ENCODE data around the gene REPS1. TPM values are rescaled to one million over a fixed set of nuclear protein-coding genes. Genes with fewer than 3 reads are reported as not detected.
A peak's percentile ranks its signal among the peaks of the same experiment; 100 is the strongest.

The REPS1 gene
- total and polyA plus RNA-seq, 4 donors = 13.5 to 68.2 (median 25.9) TPM

- Histone ChIP-seq H3K36me3 (ENCODE audit: control insufficient read depth in 4 of 4, insufficient read depth in 4 of 4, low read length in 4 of 4) (no peaks in the 10 kb centered on the region), H3K9ac (ENCODE audit: insufficient read depth in 1 of 2, low read length in 2 of 2) (peak overlapping the region; percentile 35 to 74), H3K4me3 (peak overlapping the region; percentile 9), H3K27me3 (ENCODE audit: control insufficient read depth in 3 of 3, insufficient read depth in 3 of 3, low read length in 2 of 3) (no peaks in the 10 kb centered on the region), H3K4me1 (ENCODE audit: control insufficient read depth in 5 of 5, insufficient read depth in 5 of 5, low read length in 5 of 5) (peaks cover 4 to 21% (median 10%) of the 10 kb centered on the region in 5 donors), H3K27ac (ENCODE audit: low read depth in 1 of 2, low read length in 1 of 2) (peak overlapping the region in 1 of 2 donors; percentile 85), H3K9me3 (ENCODE audit: control insufficient read depth in 4 of 4, insufficient read depth in 3 of 4, low read length in 3 of 4) (no peaks in the 10 kb centered on the region)
- ATAC-seq (ENCODE audit: insufficient read depth, low FRiP score) (no peak), DNase-seq (no peak)
- no peak for TF ChIP-seq CTCF (IDR thresholded peaks at IDR 0.05; ENCODE audit: control extremely low read depth, extremely low read depth)
- 1 to 5% methylated on average over 3 of the region's 3 CpGs for WGBS, 2 donors
Observed at GRCh38 chr6:138986578-138986977, 1.5 kb downstream of the REPS1 start.

- WGBS, 2 donors = 55 to 67% methylated on average over 2 of the region's 2 CpGs
- no peaks in the 10 kb centered on the region for H3K36me3 ChIP-seq (ENCODE audit: control insufficient read depth in 4 of 4, insufficient read depth in 4 of 4, low read length in 4 of 4)
- H3K9ac ChIP-seq (ENCODE audit: insufficient read depth in 1 of 2, low read length in 2 of 2) = no peak overlapping the region
- no peaks in the 10 kb centered on the region for H3K27me3 ChIP-seq (ENCODE audit: control insufficient read depth in 3 of 3, insufficient read depth in 3 of 3, low read length in 2 of 3)
- H3K27ac ChIP-seq (ENCODE audit: low read depth in 1 of 2, low read length in 1 of 2) = no peak overlapping the region
- no peak for DNase-seq
- no peaks in the 10 kb centered on the region for H3K9me3 ChIP-seq (ENCODE audit: control insufficient read depth in 4 of 4, insufficient read depth in 3 of 4, low read length in 3 of 4)
- peaks cover 2 to 28% (median 7%) of the 10 kb centered on the region in 5 donors for H3K4me1 ChIP-seq (ENCODE audit: control insufficient read depth in 5 of 5, insufficient read depth in 5 of 5, low read length in 5 of 5)
- TF ChIP-seq CTCF (IDR thresholded peaks at IDR 0.05; ENCODE audit: control extremely low read depth, extremely low read depth) = no peak
- ATAC-seq (ENCODE audit: insufficient read depth, low FRiP score) = no peak
- H3K4me3 ChIP-seq = no peak overlapping the region
Observed at GRCh38 chr6:138981416-138981815, 6.6 kb downstream of the REPS1 start.

- H3K36me3 ChIP-seq (ENCODE audit: control insufficient read depth in 4 of 4, insufficient read depth in 4 of 4, low read length in 4 of 4) = no peaks in the 10 kb centered on the region
- WGBS, 2 donors = 87 to 93% methylated on average over 5 of the region's 5 CpGs
- no peak for ATAC-seq (ENCODE audit: insufficient read depth, low FRiP score)
Observed at GRCh38 chr6:138979813-138980668, 8.0 kb downstream of the REPS1 start.

More at GRCh38 chr6:138979813-138980668, 8.0 kb downstream of the REPS1 start:
- DNase-seq = no peak
- TF ChIP-seq CTCF (IDR thresholded peaks at IDR 0.05; ENCODE audit: control extremely low read depth, extremely low read depth) = no peak
- H3K4me1 ChIP-seq (ENCODE audit: control insufficient read depth in 5 of 5, insufficient read depth in 5 of 5, low read length in 5 of 5) = peaks cover 0 to 32% (median 3%) of the 10 kb centered on the region in 5 donors
- H3K27me3 ChIP-seq (ENCODE audit: control insufficient read depth in 3 of 3, insufficient read depth in 3 of 3, low read length in 2 of 3) = no peaks in the 10 kb centered on the region
- H3K9me3 ChIP-seq (ENCODE audit: control insufficient read depth in 4 of 4, insufficient read depth in 3 of 4, low read length in 3 of 4) = no peaks in the 10 kb centered on the region
- no peak overlapping the region for H3K4me3 ChIP-seq
- no peak overlapping the region for H3K9ac ChIP-seq (ENCODE audit: insufficient read depth in 1 of 2, low read length in 2 of 2)
- no peak overlapping the region for H3K27ac ChIP-seq (ENCODE audit: low read depth in 1 of 2, low read length in 1 of 2)
